OCI-LY7 (cell line): ENCODE data around the gene OR2G2. TPM values are rescaled to one million over a fixed set of nuclear protein-coding genes. Genes with fewer than 3 reads are reported as not detected.

Experiments used
- BruUV-seq: library from RNA; stranded (reverse); fragments of 400-500 nt; replicated peaks from 2 replicates; lab custom pipeline; 2021; lab: Mats Ljungman, UMichigan
- CTCF ChIA-PET: fragments of 300-600 bp; sonication (Branson Sonifier 250); formaldehyde crosslinking; loops from one replicate; lab custom pipeline; 2022; ENCODE audit warnings: antibody characterized with exemption; ENCODE audit not compliant: unreplicated experiment; lab: Charles Lee
- POLR2A ChIA-PET: fragments of 300-600 bp; sonication (Branson Sonifier 250); formaldehyde crosslinking; loops from one replicate; lab custom pipeline; 2022; ENCODE audit warnings: antibody characterized with exemption; lab: Charles Lee
- DNase-seq: peaks from one replicate; pipeline ENCODE4 v3.0.0-alpha.2; 2015; ENCODE audit warnings: low spot score
- H2AFZ ChIP-seq: fragments of 200-600 bp; sonication (generic), shearing (Covaris generic); 2 replicates; pipeline ENCODE4 v1.6.1; 2014; ENCODE audit warnings: mild to moderate bottlenecking, antibody characterized with exemption, low read length, moderate library complexity
- H3K27ac ChIP-seq: fragments of 200-600 bp; sonication (generic); 2 replicates; pipeline ENCODE4 v1.5.1; 2014; ENCODE audit warnings: mixed run types, low read depth, mild to moderate bottlenecking, moderate library complexity, low read length, inconsistent platforms; ENCODE audit not compliant: poor library complexity, severe bottlenecking
- H3K36me3 ChIP-seq: fragments of 200-600 bp; sonication (generic); 2 replicates; pipeline ENCODE4 v1.6.1; 2014; ENCODE audit warnings: mild to moderate bottlenecking, antibody characterized with exemption, low read length, moderate library complexity, mixed read lengths; ENCODE audit not compliant: insufficient read depth
- H3K4me1 ChIP-seq: fragments of 200-600 bp; sonication (generic); 2 replicates; pipeline ENCODE4 v1.5.1; 2014; ENCODE audit warnings: mild to moderate bottlenecking, low read length; ENCODE audit not compliant: insufficient read depth, poor library complexity, severe bottlenecking
- H3K4me2 ChIP-seq: fragments of 200-600 bp; sonication (generic); 2 replicates; pipeline ENCODE4 v1.6.1; 2014; ENCODE audit warnings: mild to moderate bottlenecking, low read length
- H3K4me3 ChIP-seq: fragments of 200-600 bp; sonication (generic); 2 replicates; pipeline ENCODE4 v1.5.1; 2014; ENCODE audit warnings: mild to moderate bottlenecking, low read depth, low read length; ENCODE audit not compliant: poor library complexity, severe bottlenecking
- H3K79me2 ChIP-seq: fragments of 200-600 bp; sonication (generic); 2 replicates; pipeline ENCODE4 v1.6.1; 2016; ENCODE audit warnings: low read depth, mild to moderate bottlenecking, low read length, moderate library complexity, mixed read lengths; ENCODE audit not compliant: insufficient read depth
- H3K9me2 ChIP-seq: fragments of 200-600 bp; sonication (generic); 2 replicates; pipeline ENCODE4 v1.6.1; 2016; ENCODE audit warnings: mild to moderate bottlenecking, low read length, mixed read lengths; ENCODE audit not compliant: insufficient read depth
- H3K9me3 ChIP-seq: fragments of 200-600 bp; sonication (generic); 2 replicates; pipeline ENCODE4 v1.6.1; 2014; ENCODE audit warnings: mild to moderate bottlenecking, mixed run types, low read length, mixed read lengths
- H4K20me1 ChIP-seq: fragments of 200-600 bp; sonication (generic); 2 replicates; pipeline ENCODE4 v1.6.1; 2014; ENCODE audit warnings: mild to moderate bottlenecking, antibody characterized with exemption, low read length, moderate library complexity, mixed read lengths; ENCODE audit not compliant: insufficient read depth
- EZH2phosphoT487 ChIP-seq: fragments of 200-600 bp; sonication (generic); IDR thresholded peaks from 2 replicates; pipeline ENCODE4 v1.6.1; 2018; ENCODE audit warnings: low read depth, borderline replicate concordance, mild to moderate bottlenecking, mixed run types, antibody characterized with exemption, low read length, moderate library complexity, mixed read lengths
- intact Hi-C: fragments of 100-400 bp; cut with micrococcal nuclease; formaldehyde crosslinking; loops from one replicate; pipeline ENCODE4 v1.10.0; 2022; ENCODE audit not compliant: unreplicated experiment
- total RNA-seq, 2 experiments: library from RNA; depleted of rRNA in 1 of 2; stranded (reverse); fragments of >200 nt in 1 of 2; shearing (Covaris generic) in 1 of 2; gene quantifications; 2 replicates each; pipeline ENCODE4 v1.2.3, GENCODE V29; 2014 to 2022
- TF ChIP-seq, protein P1 (sequence below): fragments of 200-600 bp; sonication (generic); conservative IDR thresholded peaks from 2 replicates; pipeline ENCODE4 v1.5.1; 2014; ENCODE audit warnings: mild to moderate bottlenecking, antibody characterized with exemption, low read length, moderate library complexity, mixed read lengths

The OR2G2 gene
- total RNA-seq, 2 experiments from 2014 or later = not detected

DNA sequence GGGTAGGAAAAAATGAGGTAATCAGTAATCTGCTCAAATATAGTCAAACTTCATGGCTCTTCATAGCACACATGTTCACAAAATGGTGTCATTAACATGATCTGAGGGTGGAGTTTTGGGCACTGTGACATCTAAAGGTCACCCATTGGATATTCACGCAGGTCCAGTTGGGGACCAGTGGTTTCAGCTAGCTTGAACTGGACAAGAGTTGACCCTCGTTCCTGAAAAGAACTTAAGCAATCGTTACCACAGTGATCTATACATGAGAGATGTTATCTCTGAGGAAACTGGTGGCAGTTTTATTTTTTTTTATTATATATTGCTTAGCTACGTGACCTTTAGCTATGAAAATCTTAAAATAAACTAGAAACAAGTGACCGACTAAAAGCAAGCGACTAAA, 48.9 kb upstream of the OR2G2 start:
- Histone ChIP-seq H3K4me1 (no peaks in the 10 kb centered on the region), H3K4me3 (no peak overlapping the region), H3K9me3 (no peaks in the 10 kb centered on the region), H3K4me2 (no peak overlapping the region), H3K9me2 (no peaks in the 10 kb centered on the region), H2AFZ (no peak overlapping the region), H4K20me1 (no peaks in the 10 kb centered on the region), H3K27ac (no peak overlapping the region), H3K79me2 (no peaks in the 10 kb centered on the region), H3K36me3 (no peaks in the 10 kb centered on the region)
- ChIA-PET POLR2A (interaction anchor here (0.6 kb wide), 1 partner anchor 76 kb away, joined by 4 read pairs; no protein-coding TSS in a partner anchor), CTCF (no interaction called here)
- no peak for DNase-seq
- TF ChIP-seq EZH2phosphoT487 = no peak
- TF ChIP-seq, protein P1, sequence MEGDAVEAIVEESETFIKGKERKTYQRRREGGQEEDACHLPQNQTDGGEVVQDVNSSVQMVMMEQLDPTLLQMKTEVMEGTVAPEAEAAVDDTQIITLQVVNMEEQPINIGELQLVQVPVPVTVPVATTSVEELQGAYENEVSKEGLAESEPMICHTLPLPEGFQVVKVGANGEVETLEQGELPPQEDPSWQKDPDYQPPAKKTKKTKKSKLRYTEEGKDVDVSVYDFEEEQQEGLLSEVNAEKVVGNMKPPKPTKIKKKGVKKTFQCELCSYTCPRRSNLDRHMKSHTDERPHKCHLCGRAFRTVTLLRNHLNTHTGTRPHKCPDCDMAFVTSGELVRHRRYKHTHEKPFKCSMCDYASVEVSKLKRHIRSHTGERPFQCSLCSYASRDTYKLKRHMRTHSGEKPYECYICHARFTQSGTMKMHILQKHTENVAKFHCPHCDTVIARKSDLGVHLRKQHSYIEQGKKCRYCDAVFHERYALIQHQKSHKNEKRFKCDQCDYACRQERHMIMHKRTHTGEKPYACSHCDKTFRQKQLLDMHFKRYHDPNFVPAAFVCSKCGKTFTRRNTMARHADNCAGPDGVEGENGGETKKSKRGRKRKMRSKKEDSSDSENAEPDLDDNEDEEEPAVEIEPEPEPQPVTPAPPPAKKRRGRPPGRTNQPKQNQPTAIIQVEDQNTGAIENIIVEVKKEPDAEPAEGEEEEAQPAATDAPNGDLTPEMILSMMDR = no peak
- no TSS peak for BruUV-seq
- intact Hi-C loops = no loop called here

DNA sequence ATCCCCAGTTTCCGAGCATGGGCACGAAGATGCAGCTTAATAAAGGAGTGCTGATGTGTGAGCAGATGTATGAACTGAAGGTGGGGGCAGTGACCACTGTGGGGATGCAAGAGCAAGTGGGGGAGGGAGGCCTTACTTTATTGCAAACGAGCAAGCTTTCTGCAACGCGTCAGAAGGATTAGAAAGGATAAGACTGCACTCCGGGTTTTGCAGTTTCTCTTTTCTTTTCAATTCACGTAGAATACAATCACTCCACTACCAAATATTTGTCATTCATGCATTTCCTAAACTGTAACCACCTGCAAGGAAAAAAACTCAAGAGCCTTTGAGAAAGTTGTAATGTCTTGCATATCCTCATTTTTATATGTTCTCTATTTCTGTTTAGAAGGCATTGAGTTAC, 47.6 kb upstream of the OR2G2 start:
- intact Hi-C loops = no loop called here
- no peak overlapping the region for H3K27ac ChIP-seq
- H3K79me2 ChIP-seq = no peaks in the 10 kb centered on the region
- H3K36me3 ChIP-seq = no peaks in the 10 kb centered on the region
- H4K20me1 ChIP-seq = no peaks in the 10 kb centered on the region
- ChIA-PET CTCF (no interaction called here), POLR2A (no interaction called here)
- no peak for TF ChIP-seq EZH2phosphoT487
- TF ChIP-seq, protein P1 = no peak
- H3K4me1 ChIP-seq = no peaks in the 10 kb centered on the region
- H3K4me2 ChIP-seq = no peak overlapping the region
- DNase-seq = no peak
- no peak overlapping the region for H2AFZ ChIP-seq
- BruUV-seq = no TSS peak
- H3K9me2 ChIP-seq = no peaks in the 10 kb centered on the region
- H3K9me3 ChIP-seq = no peaks in the 10 kb centered on the region
- no peak overlapping the region for H3K4me3 ChIP-seq

DNA sequence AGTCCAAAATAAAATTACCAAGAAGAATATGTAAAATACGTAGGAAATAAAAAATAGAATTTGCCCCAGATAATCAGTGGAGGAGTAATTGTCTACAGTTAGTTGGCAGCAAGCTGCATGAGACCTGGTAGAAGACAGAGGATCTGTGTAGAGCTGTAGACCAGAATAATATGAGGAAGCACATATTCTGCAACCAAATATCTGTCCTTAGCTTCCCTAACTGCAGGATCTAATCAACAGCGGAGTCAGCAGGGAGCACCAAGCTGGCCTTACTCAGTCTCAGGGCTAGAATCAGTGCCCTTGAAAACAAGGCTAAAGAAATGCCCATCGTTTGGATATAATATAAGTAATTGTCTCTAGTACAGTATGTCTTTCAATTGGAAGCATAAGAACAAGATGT, 45.3 kb upstream of the OR2G2 start:
- CTCF ChIA-PET = no interaction called here
- POLR2A ChIA-PET = no interaction called here
- DNase-seq = no peak
- H3K4me2 ChIP-seq = no peak overlapping the region
- H3K27ac ChIP-seq = no peak overlapping the region
- H3K9me3 ChIP-seq = no peaks in the 10 kb centered on the region
- no peaks in the 10 kb centered on the region for H3K9me2 ChIP-seq
- no peak for TF ChIP-seq EZH2phosphoT487
- TF ChIP-seq, protein P1 = no peak
- no TSS peak for BruUV-seq
- intact Hi-C loops = no loop called here
- H3K4me3 ChIP-seq = no peak overlapping the region
- no peaks in the 10 kb centered on the region for H3K79me2 ChIP-seq
- no peaks in the 10 kb centered on the region for H4K20me1 ChIP-seq
- H3K36me3 ChIP-seq = no peaks in the 10 kb centered on the region
- no peak overlapping the region for H2AFZ ChIP-seq
- no peaks in the 10 kb centered on the region for H3K4me1 ChIP-seq
